ENCODE measurements around the gene RNF10. TPM values are rescaled to one million over a fixed set of nuclear protein-coding genes. Genes with fewer than 3 reads are reported as not detected.
A peak's percentile ranks its signal among the peaks of the same experiment; 100 is the strongest.

The RNF10 gene
- polyA plus RNA-seq, 1 donor from 2014 or later = 139 TPM

DNA sequence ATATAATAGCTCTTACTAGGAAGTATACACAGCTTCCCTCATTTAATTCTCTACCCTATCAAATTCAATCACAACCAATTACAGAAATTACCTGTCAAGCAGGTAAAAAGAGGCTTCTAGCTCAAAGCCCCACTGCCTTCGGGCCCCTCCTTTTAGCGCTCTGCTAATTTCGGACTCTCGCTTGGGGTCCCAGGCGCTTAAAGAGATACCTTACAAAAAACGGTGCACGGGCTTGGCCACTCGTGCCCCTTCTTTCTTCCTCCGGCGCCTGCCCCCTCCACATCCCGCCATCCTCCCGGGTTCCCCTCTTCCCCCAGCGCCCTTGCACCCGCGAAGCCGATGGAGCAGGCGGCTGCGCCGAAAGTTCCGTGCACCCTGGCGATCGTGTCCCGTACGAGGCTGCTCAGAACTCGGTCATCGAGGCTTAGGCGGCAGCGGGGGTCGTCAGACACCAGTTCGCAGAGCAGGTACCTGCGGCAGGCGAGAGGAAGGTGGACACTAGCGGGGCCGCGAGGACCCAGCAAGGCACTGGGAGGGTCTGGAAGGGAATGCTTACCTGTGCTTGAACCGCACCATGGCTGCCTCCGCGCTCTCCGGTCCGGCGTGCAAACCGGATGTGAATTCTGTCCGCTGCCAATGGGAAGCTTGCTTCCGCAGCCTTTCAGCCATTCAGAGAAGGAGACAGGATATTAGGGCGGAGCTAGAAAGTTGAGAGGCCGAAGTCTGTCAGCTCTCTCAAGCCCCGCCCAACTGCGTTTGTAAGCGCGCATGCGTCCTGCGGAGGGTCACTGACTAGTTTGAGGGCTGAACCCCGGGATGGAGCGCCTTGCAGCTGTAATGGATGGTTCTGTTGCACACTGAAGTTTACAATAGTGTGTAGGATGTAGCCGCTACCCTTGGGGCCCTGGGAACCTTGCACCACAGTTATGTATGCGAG is 46.9 kb downstream of the RNF10 start, which contains the start of gene POP5:
POP5 (minus strand) TSS at position 616 of the 937 bp plus-strand sequence; CDS start at position 576, 40 bp downstream.
- no peaks in the 10 kb centered on the region for H3K79me2 ChIP-seq (replicated peaks; ENCODE audit: insufficient read depth, low read length)
- H3K4me2 ChIP-seq (ENCODE audit: low read length) = peak within 1 kb of the TSS; percentile 86
- peak within 1 kb of the TSS; percentile 94 for H3K4me3 ChIP-seq (ENCODE audit: low read length)
- no peaks in the 10 kb centered on the region for H3K9me3 ChIP-seq (ENCODE audit: low read length)
- H3K36me3 ChIP-seq (ENCODE audit: insufficient read depth, low read length) = peaks cover 6% of the 10 kb centered on the region
- H2AFZ ChIP-seq (ENCODE audit: low read depth, low read length) = peak within 1 kb of the TSS; percentile 41
- H4K20me1 ChIP-seq (ENCODE audit: insufficient read depth) = no peaks in the 10 kb centered on the region
- peak within 1 kb of the TSS; percentile 70 for H3K9ac ChIP-seq (ENCODE audit: low read length)
- no peaks in the 10 kb centered on the region for H3F3A ChIP-seq (ENCODE audit: insufficient read depth, low read length, poor library complexity, severe bottlenecking)
- H3K27ac ChIP-seq (ENCODE audit: low read length) = no peak within 1 kb of the TSS
- TF ChIP-seq EP300 (conservative IDR thresholded peaks at IDR 0.05; ENCODE audit: poor library complexity, severe bottlenecking) (no peak), TAF1 (IDR thresholded peaks at IDR 0.05; ENCODE audit: low read depth) (no peak), SMC3 (conservative IDR thresholded peaks at IDR 0.05; ENCODE audit: poor library complexity) (peak; percentile 38), EZH2 (IDR thresholded peaks at IDR 0.05; ENCODE audit: borderline replicate concordance, insufficient read depth, low read length, poor library complexity, severe bottlenecking) (no peak), MXI1 (conservative IDR thresholded peaks at IDR 0.05; ENCODE audit: poor library complexity, severe bottlenecking) (peak; percentile 92), POLR2AphosphoS5 (IDR thresholded peaks at IDR 0.05) (peak; percentile 68), RAD21 (conservative IDR thresholded peaks at IDR 0.05) (peak; percentile 15)
- TF ChIP-seq, protein P1, sequence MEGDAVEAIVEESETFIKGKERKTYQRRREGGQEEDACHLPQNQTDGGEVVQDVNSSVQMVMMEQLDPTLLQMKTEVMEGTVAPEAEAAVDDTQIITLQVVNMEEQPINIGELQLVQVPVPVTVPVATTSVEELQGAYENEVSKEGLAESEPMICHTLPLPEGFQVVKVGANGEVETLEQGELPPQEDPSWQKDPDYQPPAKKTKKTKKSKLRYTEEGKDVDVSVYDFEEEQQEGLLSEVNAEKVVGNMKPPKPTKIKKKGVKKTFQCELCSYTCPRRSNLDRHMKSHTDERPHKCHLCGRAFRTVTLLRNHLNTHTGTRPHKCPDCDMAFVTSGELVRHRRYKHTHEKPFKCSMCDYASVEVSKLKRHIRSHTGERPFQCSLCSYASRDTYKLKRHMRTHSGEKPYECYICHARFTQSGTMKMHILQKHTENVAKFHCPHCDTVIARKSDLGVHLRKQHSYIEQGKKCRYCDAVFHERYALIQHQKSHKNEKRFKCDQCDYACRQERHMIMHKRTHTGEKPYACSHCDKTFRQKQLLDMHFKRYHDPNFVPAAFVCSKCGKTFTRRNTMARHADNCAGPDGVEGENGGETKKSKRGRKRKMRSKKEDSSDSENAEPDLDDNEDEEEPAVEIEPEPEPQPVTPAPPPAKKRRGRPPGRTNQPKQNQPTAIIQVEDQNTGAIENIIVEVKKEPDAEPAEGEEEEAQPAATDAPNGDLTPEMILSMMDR (IDR thresholded peaks at IDR 0.05; ENCODE audit: poor library complexity, severe bottlenecking) = no peak
- TF ChIP-seq, protein P2, sequence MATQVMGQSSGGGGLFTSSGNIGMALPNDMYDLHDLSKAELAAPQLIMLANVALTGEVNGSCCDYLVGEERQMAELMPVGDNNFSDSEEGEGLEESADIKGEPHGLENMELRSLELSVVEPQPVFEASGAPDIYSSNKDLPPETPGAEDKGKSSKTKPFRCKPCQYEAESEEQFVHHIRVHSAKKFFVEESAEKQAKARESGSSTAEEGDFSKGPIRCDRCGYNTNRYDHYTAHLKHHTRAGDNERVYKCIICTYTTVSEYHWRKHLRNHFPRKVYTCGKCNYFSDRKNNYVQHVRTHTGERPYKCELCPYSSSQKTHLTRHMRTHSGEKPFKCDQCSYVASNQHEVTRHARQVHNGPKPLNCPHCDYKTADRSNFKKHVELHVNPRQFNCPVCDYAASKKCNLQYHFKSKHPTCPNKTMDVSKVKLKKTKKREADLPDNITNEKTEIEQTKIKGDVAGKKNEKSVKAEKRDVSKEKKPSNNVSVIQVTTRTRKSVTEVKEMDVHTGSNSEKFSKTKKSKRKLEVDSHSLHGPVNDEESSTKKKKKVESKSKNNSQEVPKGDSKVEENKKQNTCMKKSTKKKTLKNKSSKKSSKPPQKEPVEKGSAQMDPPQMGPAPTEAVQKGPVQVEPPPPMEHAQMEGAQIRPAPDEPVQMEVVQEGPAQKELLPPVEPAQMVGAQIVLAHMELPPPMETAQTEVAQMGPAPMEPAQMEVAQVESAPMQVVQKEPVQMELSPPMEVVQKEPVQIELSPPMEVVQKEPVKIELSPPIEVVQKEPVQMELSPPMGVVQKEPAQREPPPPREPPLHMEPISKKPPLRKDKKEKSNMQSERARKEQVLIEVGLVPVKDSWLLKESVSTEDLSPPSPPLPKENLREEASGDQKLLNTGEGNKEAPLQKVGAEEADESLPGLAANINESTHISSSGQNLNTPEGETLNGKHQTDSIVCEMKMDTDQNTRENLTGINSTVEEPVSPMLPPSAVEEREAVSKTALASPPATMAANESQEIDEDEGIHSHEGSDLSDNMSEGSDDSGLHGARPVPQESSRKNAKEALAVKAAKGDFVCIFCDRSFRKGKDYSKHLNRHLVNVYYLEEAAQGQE (IDR thresholded peaks at IDR 0.05; ENCODE audit: borderline replicate concordance) = no peak
- H3K27me3 ChIP-seq (ENCODE audit: insufficient read depth, low read depth, low read length) = peaks cover 26% of the 10 kb centered on the region
- H3K9me2 ChIP-seq (ENCODE audit: insufficient read depth, low read length) = no peaks in the 10 kb centered on the region

DNA sequence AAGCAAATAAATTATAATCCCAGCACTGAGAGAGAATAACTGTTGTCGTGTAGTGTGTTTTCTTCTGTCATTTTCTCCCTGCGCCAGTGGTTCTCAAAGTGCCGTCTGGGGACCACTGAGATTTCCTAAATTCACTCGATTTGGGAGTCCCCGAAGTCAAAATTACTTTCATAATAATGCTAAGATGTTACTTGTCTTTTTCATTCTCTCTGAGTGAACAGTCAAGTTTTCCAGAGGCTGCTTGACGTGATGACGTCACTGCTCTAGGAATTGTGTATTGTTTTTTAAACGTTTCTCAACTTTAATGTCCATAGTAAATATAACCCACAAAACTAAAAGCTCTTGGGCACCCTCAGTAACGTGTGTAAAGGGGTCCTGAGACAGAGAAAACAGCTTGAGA is 47.8 kb downstream of the RNF10 start:
- H3K36me3 ChIP-seq (ENCODE audit: insufficient read depth, low read length) = peaks cover 6% of the 10 kb centered on the region
- peak overlapping the region; percentile 34 for H3K9ac ChIP-seq (ENCODE audit: low read length)
- no peaks in the 10 kb centered on the region for H3K9me2 ChIP-seq (ENCODE audit: insufficient read depth, low read length)
- TF ChIP-seq, protein P2 (IDR thresholded peaks at IDR 0.05; ENCODE audit: borderline replicate concordance) = no peak
- TF ChIP-seq TAF1 (IDR thresholded peaks at IDR 0.05; ENCODE audit: low read depth) (no peak), EP300 (conservative IDR thresholded peaks at IDR 0.05; ENCODE audit: poor library complexity, severe bottlenecking) (no peak), EZH2 (IDR thresholded peaks at IDR 0.05; ENCODE audit: borderline replicate concordance, insufficient read depth, low read length, poor library complexity, severe bottlenecking) (no peak), MXI1 (conservative IDR thresholded peaks at IDR 0.05; ENCODE audit: poor library complexity, severe bottlenecking) (no peak), RAD21 (conservative IDR thresholded peaks at IDR 0.05) (no peak), SMC3 (conservative IDR thresholded peaks at IDR 0.05; ENCODE audit: poor library complexity) (no peak), POLR2AphosphoS5 (IDR thresholded peaks at IDR 0.05) (no peak)
- TF ChIP-seq, protein P1 (IDR thresholded peaks at IDR 0.05; ENCODE audit: poor library complexity, severe bottlenecking) = no peak
- no peaks in the 10 kb centered on the region for H3K9me3 ChIP-seq (ENCODE audit: low read length)
- H3K4me3 ChIP-seq (ENCODE audit: low read length) = peak overlapping the region; percentile 94
- H3K79me2 ChIP-seq (replicated peaks; ENCODE audit: insufficient read depth, low read length) = no peaks in the 10 kb centered on the region
- H4K20me1 ChIP-seq (ENCODE audit: insufficient read depth) = no peaks in the 10 kb centered on the region
- peaks cover 29% of the 10 kb centered on the region for H3K27me3 ChIP-seq (ENCODE audit: insufficient read depth, low read depth, low read length)
- H3K4me2 ChIP-seq (ENCODE audit: low read length) = peak overlapping the region; percentile 72
- peak overlapping the region; percentile 41 for H2AFZ ChIP-seq (ENCODE audit: low read depth, low read length)
- no peaks in the 10 kb centered on the region for H3F3A ChIP-seq (ENCODE audit: insufficient read depth, low read length, poor library complexity, severe bottlenecking)
- H3K27ac ChIP-seq (ENCODE audit: low read length) = no peak overlapping the region

All from neural cell (in vitro differentiated cells).